HUES48 (cell line): Measurements from ENCODE around the gene DNASE2B.

Source experiments
- H3K27ac ChIP-seq: one replicate; pipeline ENCODE4 v1.7.0; 2013; ENCODE audit warnings: low read depth, low read length, inconsistent platforms
- H3K27me3 ChIP-seq: 2 replicates; pipeline ENCODE4 v1.6.1; 2013; ENCODE audit warnings: mild to moderate bottlenecking, low read length; ENCODE audit not compliant: control insufficient read depth, insufficient read depth
- H3K36me3 ChIP-seq: 2 replicates; pipeline ENCODE4 v1.6.1; 2013; ENCODE audit warnings: low read length; ENCODE audit not compliant: control insufficient read depth, insufficient read depth
- H3K4me1 ChIP-seq: 2 replicates; pipeline ENCODE4 v1.6.1; 2013; ENCODE audit warnings: mild to moderate bottlenecking, low read length; ENCODE audit not compliant: control insufficient read depth, insufficient read depth
- H3K4me3 ChIP-seq: 2 replicates; pipeline ENCODE4 v1.5.1; 2013; ENCODE audit warnings: mild to moderate bottlenecking, low read depth, low read length
- H3K9ac ChIP-seq: 2 replicates; pipeline ENCODE4 v1.6.1; 2013; ENCODE audit warnings: mild to moderate bottlenecking, low read depth, low read length, moderate library complexity
- H3K9me3 ChIP-seq: 2 replicates; pipeline ENCODE4 v1.6.1; 2013; ENCODE audit warnings: low read length; ENCODE audit not compliant: control insufficient read depth, insufficient read depth

The DNASE2B gene

DNA sequence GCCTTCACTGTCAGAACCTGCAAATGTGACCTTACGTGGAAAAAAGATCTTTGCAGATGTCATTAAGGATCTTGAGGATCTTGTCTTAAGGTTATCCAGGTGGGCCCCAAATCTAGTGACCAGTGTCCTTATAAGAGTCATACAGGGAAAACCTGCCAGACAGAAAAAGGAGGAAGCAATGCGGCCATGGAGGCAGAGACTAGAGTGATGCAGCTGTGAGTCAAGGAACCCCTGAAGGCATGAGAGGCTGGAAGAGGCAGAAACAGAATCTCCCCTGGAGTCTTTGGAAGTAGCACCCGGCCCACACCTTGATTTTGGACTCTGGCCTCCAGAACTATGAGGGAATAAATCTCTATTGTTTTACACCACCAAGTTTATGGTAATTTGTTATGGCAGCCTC is 36.5 kb upstream of the DNASE2B start:
- Histone ChIP-seq H3K36me3 (no peaks in the 10 kb centered on the region), H3K9ac (no peak overlapping the region), H3K9me3 (no peaks in the 10 kb centered on the region), H3K27ac (no peak overlapping the region), H3K4me3 (no peak overlapping the region), H3K4me1 (no peaks in the 10 kb centered on the region), H3K27me3 (no peaks in the 10 kb centered on the region)

DNA sequence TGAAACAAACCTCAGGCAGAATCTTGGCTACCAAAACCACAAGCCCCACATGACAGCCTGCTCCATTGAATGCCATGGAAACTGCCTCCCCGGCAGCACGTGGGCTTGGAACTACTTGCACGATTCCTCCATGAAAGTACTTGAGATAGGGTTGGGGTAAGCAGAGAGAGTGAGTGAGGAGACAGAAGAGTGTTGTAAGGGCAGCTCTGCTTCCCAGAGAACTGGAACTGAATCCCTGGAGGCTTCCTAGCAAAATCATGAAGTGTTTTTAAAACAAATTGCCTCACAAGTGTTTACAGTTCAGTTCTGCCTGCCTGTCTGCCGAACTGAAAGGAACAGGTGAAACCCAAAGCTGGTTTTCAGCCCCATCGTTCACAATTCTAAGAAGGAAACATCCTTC is 35.3 kb upstream of the DNASE2B start:
- H3K27ac ChIP-seq: no peak overlapping the region
- H3K4me1 ChIP-seq: no peaks in the 10 kb centered on the region
- no peaks in the 10 kb centered on the region for H3K27me3 ChIP-seq
- H3K36me3 ChIP-seq: no peaks in the 10 kb centered on the region
- no peaks in the 10 kb centered on the region for H3K9me3 ChIP-seq
- no peak overlapping the region for H3K4me3 ChIP-seq
- no peak overlapping the region for H3K9ac ChIP-seq

DNA sequence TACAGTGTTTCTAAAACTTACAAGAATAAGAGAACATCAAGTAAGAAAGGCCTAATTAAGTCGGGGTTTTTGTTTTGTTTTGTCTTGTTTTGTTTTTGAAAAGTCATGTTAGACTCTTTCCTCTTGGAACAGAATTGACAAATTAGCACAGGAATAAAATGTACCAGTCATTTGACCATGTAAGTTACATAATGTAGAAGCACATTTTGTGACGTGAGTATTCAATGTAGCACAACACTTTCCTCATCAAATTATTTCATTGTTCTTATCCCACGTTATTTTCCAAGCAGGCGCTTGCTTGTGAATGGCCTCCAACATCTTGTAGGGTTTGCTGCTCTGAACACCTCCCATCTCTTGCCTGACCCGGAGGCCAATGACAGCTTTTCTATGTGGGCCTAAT is 34.7 kb upstream of the DNASE2B start:
- H3K4me1 ChIP-seq: no peaks in the 10 kb centered on the region
- H3K27me3 ChIP-seq: no peaks in the 10 kb centered on the region
- H3K36me3 ChIP-seq: no peaks in the 10 kb centered on the region
- no peak overlapping the region for H3K9ac ChIP-seq
- H3K4me3 ChIP-seq: no peak overlapping the region
- no peaks in the 10 kb centered on the region for H3K9me3 ChIP-seq
- no peak overlapping the region for H3K27ac ChIP-seq

DNA sequence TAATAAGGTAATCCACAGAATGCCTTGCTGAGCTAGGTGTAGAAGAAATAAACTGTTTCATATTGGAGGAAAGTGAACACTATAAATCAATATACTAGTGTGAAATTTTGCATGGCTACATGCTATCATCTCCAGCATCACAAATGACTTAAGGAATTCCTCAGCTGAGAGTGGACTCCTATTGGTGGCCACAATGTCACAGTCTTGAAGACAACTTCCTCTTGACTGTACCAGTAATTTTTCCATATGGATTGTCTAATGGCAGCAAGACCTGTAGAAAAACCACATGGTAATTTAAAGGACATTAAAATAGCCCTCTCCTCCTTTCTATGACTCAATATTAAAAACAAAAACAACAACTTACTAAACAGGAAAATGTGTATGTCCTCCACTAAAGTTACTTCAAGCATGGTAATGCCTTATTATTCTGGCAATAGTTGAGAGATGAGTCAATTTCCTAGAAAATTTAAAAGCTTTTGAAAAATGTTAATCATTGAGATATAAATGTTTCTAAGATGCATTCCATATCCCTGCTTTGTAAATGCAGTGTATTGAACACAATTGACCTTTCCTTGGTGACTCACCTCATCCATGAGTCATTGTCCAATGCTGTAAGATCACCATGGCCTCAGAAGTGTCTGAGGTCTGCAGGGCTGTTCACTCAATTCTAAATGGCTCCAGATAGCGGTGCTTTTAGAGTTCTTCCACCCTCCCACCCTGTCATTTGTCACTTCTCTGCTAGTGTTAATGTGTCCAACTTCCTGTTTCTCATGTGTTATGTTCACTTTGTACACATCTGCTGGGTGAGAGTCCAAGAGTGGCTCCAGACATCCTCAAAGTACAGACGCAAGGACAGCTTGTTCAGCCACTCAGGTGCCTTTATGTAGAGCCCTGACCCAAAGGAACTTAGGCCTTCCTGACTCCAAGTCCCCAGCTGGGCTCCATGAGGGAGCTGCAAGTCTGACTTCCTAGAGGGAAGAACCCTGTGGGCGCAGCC is 32.8 kb upstream of the DNASE2B start:
- H3K27ac ChIP-seq: no peak overlapping the region
- H3K27me3 ChIP-seq: no peaks in the 10 kb centered on the region
- H3K4me1 ChIP-seq: no peaks in the 10 kb centered on the region
- H3K4me3 ChIP-seq: no peak overlapping the region
- H3K36me3 ChIP-seq: no peaks in the 10 kb centered on the region
- H3K9ac ChIP-seq: no peak overlapping the region
- no peaks in the 10 kb centered on the region for H3K9me3 ChIP-seq

DNA sequence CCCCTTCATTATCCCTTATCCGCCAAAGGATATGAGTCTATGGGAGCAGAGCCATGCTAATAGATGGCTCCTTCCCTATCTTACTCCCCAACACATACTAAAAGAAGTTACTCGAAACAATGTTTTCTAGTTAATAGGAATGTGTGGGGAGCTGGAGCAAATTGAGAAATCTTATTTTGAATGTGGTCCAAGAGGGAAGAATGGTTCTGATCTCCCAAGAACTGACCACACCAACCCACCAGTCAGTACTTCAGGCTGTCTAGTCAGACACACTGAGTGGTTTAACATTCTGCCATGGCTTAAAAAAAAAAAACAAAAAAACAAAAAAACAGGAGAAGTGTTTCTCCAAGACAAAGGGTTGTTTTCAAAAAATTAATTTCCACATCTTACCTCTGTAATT is 31.5 kb upstream of the DNASE2B start:
- no peaks in the 10 kb centered on the region for H3K36me3 ChIP-seq

DNA sequence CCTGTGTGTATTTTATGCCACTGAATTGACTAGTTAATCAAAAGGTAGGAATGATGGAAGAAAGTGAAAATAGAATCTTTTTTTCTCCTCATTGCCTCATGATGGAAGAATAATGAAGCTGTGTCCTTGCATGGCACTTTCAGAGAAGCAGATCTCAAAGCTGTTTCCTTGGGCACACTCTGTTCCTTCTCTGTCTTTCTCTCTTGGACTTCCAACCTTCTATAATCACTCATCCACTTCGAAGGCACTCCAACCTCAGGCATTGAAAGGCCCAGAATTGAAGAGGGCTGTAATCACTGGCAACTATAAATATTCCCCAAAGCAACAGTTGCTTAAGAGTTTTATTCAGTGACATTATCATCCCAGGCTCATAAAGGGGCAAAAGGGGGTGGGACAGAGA is 31.1 kb upstream of the DNASE2B start:
- Histone ChIP-seq H3K9ac (no peak overlapping the region), H3K4me1 (no peaks in the 10 kb centered on the region), H3K27me3 (no peaks in the 10 kb centered on the region), H3K9me3 (no peaks in the 10 kb centered on the region), H3K27ac (no peak overlapping the region), H3K36me3 (no peaks in the 10 kb centered on the region), H3K4me3 (no peak overlapping the region)

More for the DNA sequence above, 31.5 kb upstream of the DNASE2B start:
- Histone ChIP-seq H3K9ac (no peak overlapping the region), H3K27ac (no peak overlapping the region), H3K27me3 (no peaks in the 10 kb centered on the region), H3K9me3 (no peaks in the 10 kb centered on the region), H3K4me3 (no peak overlapping the region), H3K4me1 (no peaks in the 10 kb centered on the region)

DNA sequence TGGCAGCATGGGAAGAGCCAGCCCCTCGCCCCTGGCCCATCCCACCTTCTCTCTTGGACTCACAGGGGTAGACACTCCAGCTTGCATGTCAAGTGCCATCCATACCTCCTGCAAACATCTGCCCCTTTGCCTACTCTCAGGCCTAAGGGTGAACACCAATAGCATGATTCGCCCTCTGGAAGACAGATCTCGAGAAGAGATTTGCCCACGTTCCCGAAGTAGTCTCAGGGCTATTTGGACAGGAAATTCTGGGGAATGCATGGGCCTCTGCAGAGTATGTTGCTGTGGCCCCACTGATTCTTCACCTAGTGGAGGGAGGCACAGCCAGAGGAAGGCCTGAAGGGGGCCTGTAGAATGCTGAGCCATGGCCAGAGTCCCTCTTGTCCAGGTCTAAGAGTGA is 29.8 kb upstream of the DNASE2B start:
- no peaks in the 10 kb centered on the region for H3K27me3 ChIP-seq
- no peaks in the 10 kb centered on the region for H3K9me3 ChIP-seq
- H3K4me3 ChIP-seq: no peak overlapping the region
- no peak overlapping the region for H3K9ac ChIP-seq
- no peaks in the 10 kb centered on the region for H3K36me3 ChIP-seq
- H3K27ac ChIP-seq: no peak overlapping the region
- no peaks in the 10 kb centered on the region for H3K4me1 ChIP-seq

DNA sequence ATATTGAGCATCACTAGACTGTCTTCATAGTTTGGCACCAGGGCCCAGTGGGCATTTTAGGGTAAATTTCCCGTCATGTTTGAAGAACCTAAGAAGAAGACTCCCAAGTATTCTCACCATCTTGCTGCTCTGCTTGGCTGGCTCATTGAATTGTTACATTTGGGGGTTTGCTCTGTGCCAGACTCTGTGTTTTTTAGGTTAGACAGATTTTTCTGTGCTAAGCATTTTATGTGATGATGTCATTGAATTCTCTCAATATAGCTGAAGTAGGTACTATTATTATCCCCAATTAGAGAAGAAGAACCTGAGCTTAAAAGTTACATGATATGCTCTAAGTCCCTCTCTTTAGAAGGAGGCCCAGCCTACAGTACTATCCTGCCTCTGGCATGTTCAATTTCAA is 28.0 kb upstream of the DNASE2B start:
- H3K9me3 ChIP-seq: no peaks in the 10 kb centered on the region
- H3K27ac ChIP-seq: no peak overlapping the region
- no peak overlapping the region for H3K4me3 ChIP-seq
- H3K27me3 ChIP-seq: no peaks in the 10 kb centered on the region
- no peaks in the 10 kb centered on the region for H3K4me1 ChIP-seq
- H3K36me3 ChIP-seq: no peaks in the 10 kb centered on the region
- H3K9ac ChIP-seq: no peak overlapping the region

DNA sequence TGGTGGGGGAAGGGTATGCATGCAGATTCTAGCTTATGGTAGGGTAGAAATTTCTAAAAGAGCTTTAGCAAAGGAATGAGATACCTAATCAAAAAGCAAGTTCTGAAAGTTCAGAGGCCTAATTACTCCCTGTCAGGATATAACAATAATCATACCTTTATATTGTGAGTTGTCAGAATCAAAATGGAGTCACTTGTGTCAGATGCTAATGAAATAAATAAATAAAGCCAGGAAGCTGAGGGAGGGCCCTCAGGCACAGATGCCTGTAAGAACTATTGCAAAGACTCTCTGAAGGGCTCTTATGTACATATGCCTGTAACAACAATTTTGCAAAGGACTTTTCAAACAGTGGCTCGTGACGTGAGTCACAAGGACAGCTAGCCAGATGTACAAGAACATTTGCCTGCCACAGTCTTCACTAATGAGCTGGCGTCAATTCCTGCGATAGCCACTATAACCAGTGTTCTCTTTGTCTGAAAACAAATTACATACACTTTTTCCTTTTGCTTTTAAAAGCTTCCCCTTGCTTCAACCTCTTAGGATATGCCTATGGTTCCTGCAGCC is 27.4 kb upstream of the DNASE2B start:
- Histone ChIP-seq H3K36me3 (no peaks in the 10 kb centered on the region), H3K4me1 (no peaks in the 10 kb centered on the region), H3K27me3 (no peaks in the 10 kb centered on the region), H3K9ac (no peak overlapping the region), H3K27ac (no peak overlapping the region), H3K4me3 (no peak overlapping the region), H3K9me3 (no peaks in the 10 kb centered on the region)

DNA sequence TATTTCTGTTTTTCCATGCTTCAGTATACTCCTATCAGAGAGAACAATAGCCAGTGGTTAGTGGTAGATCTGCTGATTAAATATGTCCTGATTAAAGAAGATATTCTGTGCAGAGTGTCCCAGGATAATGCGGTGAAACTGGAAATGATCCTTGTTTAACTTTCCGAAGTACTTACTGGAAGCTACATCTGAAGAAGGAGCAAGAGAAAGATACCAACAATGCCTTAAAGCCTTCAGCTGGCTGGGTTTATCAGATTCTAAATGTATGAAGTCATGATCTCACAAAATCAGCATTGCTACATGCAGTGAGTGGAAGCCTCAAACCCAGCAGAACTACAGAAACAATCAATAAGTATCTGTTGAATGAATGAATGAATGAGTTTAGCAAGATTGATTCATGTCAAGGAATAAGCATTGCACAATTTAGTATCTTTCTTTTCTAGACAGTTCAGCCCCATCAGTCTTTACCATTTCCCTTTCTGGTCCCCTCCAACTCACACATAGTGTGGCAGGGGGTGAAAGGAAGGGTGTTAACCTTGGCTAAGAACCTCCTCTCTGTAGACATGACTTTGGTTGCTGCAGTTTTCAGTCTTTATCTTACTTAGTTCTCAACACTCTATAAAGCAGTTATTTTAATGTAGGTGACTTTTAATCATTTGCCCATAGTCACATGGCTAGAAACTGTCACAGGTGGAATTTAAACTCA is 24.7 kb upstream of the DNASE2B start:
- H3K36me3 ChIP-seq: no peaks in the 10 kb centered on the region
- H3K27me3 ChIP-seq: no peaks in the 10 kb centered on the region
- no peak overlapping the region for H3K4me3 ChIP-seq
- H3K9ac ChIP-seq: no peak overlapping the region
- H3K4me1 ChIP-seq: no peaks in the 10 kb centered on the region; the same call in 1 of the 2 replicates
- H3K9me3 ChIP-seq: no peaks in the 10 kb centered on the region
- no peak overlapping the region for H3K27ac ChIP-seq
